ENCODE measurements around the gene ZNF649.
"Not testable (repeated sequence)": the region's sequence is repeated elsewhere in the genome, so short reads cannot be mapped to it uniquely, and the experiment has no call there.

ZNF649 gene

DNA sequence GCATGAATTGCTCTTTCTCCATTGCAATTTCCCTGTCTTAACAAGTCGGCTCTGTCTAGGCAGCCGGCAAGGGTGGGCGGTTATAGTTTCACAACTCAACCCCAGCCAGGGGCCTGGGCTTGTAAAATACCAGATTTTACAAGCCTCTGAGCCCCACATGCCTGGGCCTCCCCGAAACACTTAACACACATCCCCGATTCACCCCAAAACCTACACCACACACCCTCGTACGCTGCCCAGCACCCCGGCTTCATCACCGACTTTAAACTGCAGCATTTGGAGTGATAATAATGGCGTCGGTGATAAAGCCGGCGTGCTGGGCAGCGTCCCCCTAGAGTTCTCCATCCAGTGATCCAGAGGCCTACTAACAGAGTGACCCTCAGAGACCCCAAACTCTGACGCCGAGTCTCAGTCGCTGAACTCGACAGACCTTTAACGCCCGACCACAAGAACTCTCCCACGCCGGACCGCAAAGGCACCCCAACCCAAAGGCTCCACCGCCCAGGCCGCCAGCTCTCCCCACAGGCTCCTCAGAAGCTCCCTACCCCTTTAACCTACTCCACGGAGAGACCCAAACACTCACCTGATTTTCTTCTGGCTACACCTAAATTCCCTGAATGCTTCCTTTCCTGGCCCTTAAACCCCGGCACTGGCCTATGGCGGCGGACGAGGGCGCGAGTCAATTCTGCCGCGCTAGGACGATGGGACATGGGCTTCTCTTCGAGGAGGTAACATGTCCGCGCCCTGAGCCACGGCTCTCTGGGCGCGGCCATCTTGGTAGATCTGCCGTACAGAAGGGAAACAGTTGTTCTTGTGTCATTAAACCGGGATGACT, at the start of gene ZNF649:
TSS of gene ZNF649 (minus strand) at position 687 of the 835 bp plus-strand sequence. CDS start 4,910 bp downstream, outside the sequence.
- peak; percentile 53 to 67 for DNase-seq (ENCODE audit: low read depth in 2 of 2)

DNA sequence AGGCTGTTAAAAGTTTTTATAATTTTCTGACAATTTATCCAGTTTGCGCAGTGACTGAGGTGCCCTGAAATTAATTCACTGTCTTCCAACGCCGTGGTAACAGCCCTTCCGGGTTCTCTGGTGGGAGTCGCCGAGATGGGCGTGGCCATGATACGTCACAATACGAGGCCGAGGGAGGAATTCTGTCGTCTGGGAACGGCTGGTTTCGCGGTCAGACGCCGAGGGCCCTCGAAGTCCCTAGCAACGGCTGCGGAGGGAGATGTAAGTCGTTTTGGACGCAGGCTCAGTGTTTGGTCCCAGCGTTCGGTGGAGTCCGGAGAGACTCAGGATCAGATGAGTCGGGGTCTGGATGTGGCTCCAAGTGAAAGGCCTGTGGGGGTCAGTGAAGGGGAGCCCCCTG, 44.2 kb upstream of the ZNF649 start:
- DNase-seq (ENCODE audit: low read depth in 2 of 2): no peak

DNA sequence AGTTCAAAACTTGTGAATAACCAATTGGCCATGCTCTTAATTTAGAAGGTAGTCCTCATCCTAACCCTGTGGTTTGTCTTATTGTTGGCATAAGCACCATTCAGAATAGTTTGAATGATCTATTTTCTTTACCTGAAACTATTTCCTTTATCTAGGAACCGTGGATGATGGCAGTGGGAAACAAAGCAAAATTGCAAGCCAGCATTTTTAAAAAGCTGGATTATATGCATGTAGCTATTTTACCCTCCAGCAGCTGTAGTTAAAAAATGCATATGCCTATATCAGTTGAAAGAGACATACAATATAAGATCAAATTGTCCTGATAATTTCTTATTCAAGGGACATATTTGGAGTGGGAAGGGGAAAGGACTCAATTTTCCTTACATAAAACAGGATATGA, 41.8 kb upstream of the ZNF649 start:
- no peak for DNase-seq (ENCODE audit: low read depth in 2 of 2)

- DNase-seq (ENCODE audit: low read depth in 2 of 2): no peak
Measured at GRCh38 chr19:51944798-51945552, 40.2 kb upstream of the ZNF649 start.

DNA sequence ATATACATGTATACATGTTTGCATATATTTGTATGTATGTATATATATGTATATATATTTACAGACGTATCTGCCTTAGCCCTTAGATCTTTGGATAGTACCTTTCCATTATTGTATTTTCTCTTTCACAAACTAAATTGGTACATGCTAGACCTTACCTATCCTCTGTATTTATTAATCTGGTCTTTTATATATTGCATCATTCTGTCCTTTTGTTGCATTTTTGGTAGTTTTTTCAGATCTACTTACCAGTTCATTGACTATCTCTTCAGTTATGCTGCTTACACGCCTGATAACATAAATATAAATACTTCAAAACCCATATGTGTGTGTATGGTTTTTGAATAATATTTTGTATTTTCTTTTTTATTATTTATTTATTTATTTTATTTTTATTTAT, 34.1 kb upstream of the ZNF649 start:
- DNase-seq (ENCODE audit: low read depth in 2 of 2): no peak

DNA sequence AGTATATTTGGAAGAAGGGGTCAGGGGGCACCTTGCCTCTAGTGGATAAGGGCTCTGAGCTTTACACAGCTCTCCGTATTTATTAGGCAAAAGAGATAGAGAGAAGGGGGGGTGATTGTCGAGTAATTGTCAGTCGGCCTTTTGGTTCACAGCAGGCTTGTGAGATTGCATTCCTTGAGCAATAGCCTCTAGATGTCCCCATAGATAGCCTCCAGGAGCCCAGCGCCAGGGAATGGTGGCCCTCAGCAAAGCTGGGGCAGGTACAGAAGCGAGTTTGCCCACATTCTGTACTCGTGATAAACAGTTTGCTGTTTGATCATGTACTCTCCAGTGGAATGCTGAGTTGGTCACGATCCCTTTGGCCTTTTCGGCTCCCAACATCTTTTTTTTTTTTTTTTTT, 27.1 kb upstream of the ZNF649 start:
- DNase-seq (ENCODE audit: low read depth in 2 of 2): no peak

GRCh38 chr19:51927859-51928258, 23.0 kb upstream of the ZNF649 start:
- DNase-seq (ENCODE audit: low read depth in 2 of 2): no peak

DNA sequence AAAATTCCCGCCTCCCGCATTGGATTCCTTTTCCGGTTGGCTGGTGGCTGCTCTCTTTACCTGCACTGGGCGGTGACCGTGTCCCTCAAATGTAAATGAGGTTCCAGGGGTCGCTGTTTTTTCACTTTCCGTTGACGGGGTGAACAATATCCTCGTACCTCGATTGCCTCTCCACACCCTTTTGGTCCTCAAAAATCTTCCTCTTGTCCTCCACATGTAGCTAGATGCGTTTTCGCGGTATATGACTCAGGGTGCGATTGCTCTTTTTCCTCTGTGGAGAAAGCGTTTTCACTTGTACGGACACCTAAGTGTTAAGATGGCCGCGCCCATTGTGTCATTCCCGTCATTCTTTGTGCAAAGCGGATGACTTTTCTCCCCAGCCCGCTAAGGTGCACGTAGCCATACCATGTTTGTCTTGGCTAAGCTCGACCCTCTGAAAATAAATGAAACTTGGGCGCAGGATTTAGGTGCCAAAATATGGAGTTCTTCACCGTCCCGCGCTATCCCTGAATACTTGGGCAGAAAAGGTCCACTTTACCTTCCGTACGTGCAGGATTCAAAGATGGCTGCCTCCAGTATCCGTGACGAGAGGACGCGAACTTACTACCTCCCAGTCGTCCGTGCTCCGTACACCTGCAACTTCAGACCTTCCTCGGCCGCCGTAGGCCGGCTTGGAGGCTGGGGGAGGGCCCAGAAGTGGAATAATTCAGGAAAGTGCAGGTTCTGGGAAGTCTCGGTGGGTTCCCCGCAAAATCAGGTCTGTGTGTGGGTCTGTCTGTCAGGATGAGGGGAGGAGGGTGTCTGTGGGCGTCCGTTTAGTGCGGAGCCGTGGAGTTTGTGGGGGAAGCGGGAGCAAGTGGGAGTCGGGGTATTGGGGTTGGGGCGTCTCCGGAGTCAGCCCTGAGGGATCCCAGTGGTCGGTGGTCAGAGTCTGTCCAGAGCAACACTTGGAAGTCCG, 22.2 kb upstream of the ZNF649 start, which contains the start of gene ZNF613:
TSS of gene ZNF613 (plus strand) at position 689 of the 958 bp plus-strand sequence. CDS start 8,749 bp downstream, outside the sequence.
- DNase-seq (ENCODE audit: low read depth in 2 of 2): peak; percentile 69 to 71

GRCh38 chr19:51926426-51926783, 21.6 kb upstream of the ZNF649 start:
- no peak for DNase-seq (ENCODE audit: low read depth in 2 of 2)

DNA sequence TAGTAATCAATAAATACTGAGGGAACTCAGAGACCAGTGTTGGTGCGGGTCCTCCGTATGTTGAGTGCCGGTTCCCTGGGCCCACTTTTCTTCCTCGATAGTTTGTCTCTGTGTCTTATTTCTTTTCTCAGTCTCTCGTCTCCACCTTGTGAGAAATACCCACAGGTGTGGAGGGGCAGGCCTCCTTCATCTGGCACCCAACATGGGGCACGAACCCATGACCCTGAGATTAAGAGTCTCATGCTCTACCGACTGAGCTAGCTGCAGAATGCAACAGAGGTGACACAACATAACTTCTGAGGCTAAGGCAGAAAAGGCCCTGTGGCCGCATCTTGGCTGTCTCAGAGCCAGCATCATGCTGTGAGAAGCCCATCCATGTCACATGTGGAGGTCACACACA, 17.1 kb upstream of the ZNF649 start:
- no peak for DNase-seq (ENCODE audit: low read depth in 2 of 2)

- DNase-seq (ENCODE audit: low read depth in 2 of 2): no peak
Measured at GRCh38 chr19:51919606-51920005, 14.8 kb upstream of the ZNF649 start.

DNA sequence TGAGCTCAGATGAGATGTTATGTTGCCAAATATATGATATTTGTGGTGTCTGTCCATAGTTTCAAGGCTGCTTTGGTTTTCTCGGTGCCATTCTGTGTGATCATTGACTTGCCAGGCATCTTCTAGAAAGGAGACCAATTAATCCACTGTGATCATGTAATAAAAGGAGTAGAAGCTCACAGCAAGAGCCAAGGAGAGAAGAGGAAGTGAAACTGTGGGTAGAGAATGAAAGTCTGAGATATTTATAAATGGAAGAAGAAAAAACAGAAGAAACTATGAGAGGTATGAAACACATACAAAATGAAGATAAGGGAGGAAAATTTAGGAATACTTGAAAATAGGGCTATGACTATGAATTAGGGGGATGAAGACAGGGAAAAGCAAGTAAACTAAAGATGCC, 11.3 kb upstream of the ZNF649 start:
- DNase-seq (ENCODE audit: low read depth in 2 of 2): no peak

GRCh38 chr19:51915324-51915867, 10.6 kb upstream of the ZNF649 start:
- DNase-seq (ENCODE audit: low read depth in 2 of 2): no peak

DNA sequence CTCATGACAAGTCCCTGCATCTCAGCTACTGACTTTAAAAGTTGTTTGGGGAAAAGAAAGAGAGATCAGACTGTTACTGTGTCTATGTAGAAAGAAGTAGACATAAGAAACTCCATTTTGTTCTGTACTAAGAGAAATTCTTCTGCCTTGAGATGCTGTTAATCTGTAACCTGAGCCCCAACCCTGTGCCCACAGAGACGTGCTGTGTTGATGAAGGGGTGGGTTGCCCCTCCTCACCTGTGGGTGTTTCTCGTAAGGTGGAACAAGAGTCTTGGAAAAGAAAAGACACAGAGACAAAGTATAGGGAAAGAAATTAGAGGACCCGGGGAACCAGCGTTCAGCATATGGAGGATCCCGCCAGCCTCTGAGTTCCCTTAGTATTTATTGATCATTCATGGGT, 3.2 kb upstream of the ZNF649 start:
- DNase-seq (ENCODE audit: low read depth in 2 of 2): not testable (repeated sequence)

DNA sequence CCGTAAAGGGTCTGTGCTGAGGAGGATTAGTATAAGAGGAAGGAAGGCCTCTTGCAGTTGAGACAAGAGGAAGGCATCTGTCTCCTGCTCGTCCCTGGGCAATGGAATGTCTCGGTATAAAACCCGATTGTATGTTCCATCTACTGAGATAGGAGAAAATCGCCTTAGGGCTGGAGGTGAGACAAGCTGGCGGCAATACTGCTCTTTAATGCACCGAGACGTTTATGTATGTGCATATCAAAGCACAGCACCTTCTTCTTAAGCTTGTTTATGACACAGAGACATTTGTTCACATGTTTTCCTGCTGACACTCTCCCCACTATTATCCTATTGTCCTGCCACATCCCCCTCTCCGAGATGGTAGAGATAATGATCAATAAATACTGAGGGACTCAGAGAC, 1.3 kb upstream of the ZNF649 start:
- DNase-seq (ENCODE audit: low read depth in 2 of 2): not testable (repeated sequence)

DNA sequence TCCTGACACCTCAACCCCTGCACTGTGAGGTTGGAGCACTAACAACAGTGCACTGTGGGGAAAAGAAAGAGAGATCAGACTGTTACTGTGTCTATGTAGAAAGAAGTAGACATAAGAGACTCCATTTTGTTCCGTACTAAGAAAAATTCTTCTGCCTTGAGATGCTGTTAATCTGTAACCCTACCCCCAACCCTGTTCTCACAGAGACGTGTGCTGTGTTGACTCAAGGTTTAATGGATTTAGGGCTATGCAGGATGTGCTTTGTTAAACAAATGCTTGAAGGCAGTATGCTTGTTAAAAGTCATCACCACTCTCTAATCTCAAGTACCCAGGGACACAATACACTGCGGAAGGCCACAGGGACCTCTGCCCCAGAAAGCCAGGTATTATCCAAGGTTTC, 822 bp upstream of the ZNF649 start:
- DNase-seq (ENCODE audit: low read depth in 2 of 2): not testable (repeated sequence)

DNA sequence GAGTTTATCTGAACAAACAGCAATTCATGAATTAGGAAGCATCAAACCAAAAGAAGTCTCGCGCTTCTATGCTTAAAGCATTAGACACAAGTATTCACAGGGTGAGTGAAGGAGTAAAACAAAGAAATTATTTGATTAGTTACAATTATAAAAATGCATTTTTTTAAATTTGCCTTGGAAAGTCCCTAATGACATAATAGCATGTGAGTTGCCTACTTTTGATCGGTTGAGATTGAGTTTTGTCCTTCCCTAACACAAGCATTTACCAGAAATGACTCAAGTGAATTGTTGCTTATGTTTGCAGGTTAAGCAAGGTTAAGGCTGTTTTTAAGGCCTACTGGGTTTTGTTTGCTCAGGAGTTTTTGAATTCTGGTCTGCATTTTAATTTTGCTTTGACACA, 389 bp upstream of the ZNF649 start:
- DNase-seq (ENCODE audit: low read depth in 2 of 2): no peak

- no peak for DNase-seq (ENCODE audit: low read depth in 2 of 2)
Measured at GRCh38 chr19:51903192-51903591, 1.6 kb downstream of the ZNF649 start.

DNA sequence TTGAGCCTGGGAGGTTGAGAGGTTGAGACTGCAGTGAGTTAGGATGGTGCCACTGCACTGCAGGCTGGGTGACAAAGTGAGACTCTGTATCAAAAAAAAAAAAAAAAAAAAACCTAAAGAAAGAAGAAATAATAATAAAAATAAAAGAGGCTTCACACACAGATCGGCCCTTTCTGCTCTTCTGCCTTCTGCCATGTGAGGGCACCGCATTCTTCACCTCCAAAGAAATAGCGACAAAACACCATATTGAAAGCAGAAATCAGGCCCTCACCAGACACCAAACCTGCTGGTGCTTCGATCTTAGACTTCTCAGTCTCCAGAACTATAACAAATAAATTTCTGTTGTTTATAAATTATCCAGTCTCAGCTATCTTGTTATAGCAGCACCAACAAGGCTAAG, 3.0 kb downstream of the ZNF649 start:
- DNase-seq (ENCODE audit: low read depth in 2 of 2): no peak

DNA sequence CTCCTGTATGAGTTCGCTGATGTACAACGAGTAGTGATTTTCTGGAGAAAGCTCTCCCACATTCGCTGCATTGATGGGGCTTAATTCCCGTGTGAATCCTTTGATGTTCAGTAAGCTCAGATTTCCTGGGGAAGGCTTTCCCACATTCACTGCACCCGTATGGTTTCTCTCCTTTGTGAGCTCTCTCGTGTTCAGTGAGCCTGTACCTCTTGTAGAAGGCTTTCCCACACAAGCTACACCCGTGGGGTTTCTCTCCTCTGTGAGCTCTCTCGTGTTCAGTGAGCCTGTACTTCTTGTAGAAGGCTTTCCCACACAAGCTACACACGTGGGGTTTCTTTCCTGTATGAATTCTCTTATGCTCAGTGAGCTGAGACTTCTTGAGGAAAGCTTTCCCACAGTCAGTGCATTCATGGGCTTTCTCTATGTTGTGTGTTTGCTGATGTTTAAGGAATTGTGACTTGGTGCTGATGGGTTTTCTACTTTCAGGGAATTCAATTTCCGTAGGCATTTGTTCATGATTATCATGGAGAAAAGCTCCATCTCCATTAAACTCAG, 13.5 kb downstream of the ZNF649 start:
- no peak for DNase-seq (ENCODE audit: low read depth in 2 of 2)

DNA sequence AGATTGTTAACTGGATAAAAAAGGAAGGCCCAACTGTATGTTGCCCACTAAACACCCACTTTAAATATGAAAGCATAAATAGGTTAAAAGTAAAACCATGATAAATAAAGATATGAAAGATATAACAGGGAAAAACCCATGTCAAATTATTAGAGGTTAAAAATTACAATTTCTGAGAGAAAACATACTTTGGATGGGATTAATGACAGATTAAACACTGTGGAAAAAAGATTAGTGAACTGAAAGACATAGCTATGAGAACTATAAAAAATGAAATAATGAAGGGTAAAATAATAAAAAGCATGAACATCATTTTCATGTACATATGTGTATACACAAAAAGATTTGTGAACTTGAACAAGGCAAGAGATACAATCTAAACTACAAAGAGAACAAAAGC, 14.9 kb downstream of the ZNF649 start:
- DNase-seq (ENCODE audit: low read depth in 2 of 2): no peak
